Motor neuron (in vitro differentiated cells): Measurements from ENCODE around the gene CRAT. TPM values are rescaled to one million over a fixed set of nuclear protein-coding genes. Genes with fewer than 3 reads are reported as not detected.

Source experiments
- ATAC-seq, 8 experiments: fragments of 200-7000 bp; cut with Tn5 transposase; replicated peaks in 6 of 8; 2 replicates each; pipeline ENCODE4 v1.8.0; 2021; ENCODE audit warnings: mild to moderate bottlenecking in 8 of 8, moderate library complexity in 8 of 8
- H3K27ac ChIP-seq, 2 donors: fragments of 250-450 bp; sonication (Bioruptor Pico); 2 replicates each; pipeline ENCODE4 v1.9.0; 2021; ENCODE audit warnings: antibody characterized with exemption in 2 of 2, mild to moderate bottlenecking in 2 of 2, moderate library complexity in 1 of 2
- H3K4me1 ChIP-seq, 2 donors: fragments of 250-450 bp; sonication (Bioruptor Pico); replicated peaks in 1 of 2; 2 replicates each; pipeline ENCODE4 v1.6.1; 2021; ENCODE audit warnings: antibody characterized with exemption in 2 of 2, mild to moderate bottlenecking in 2 of 2, moderate library complexity in 1 of 2
- H3K4me3 ChIP-seq, 5 donors: fragments of 250-450 bp; sonication (Bioruptor Pico); 2 replicates each; pipeline ENCODE4 v1.9.0; 2021; ENCODE audit warnings: antibody characterized with exemption in 5 of 5, mild to moderate bottlenecking in 5 of 5, moderate library complexity in 4 of 5
- WGBS, 10 experiments: fragments of 450-650 bp; shearing (Covaris generic); methylation state at CpG; one replicate each; pipeline ENCODE4 v1.0.0; 2022; 5-methylcytosine and 5-hydroxymethylcytosine counted together
- in situ Hi-C, 9 experiments: fragments of 400-800 bp; cut with MboI; loops; one replicate each; pipeline ENCODE4 v1.15.0; 2021; ENCODE audit warnings: low sequenced_read_pairs in 9 of 9, low pct_unique_long_range_greater_than_20kb in 2 of 9; ENCODE audit not compliant: unreplicated experiment in 9 of 9
- total RNA-seq, 8 experiments: library from RNA; unstranded; fragments of 300-600 nt; gene quantifications; 2 replicates each; pipeline versions ENCODE4 v1.2.3 to v1.2.4, GENCODE V29; 2022

The CRAT gene
- total RNA-seq, 8 experiments from 2014 or later = 16.1 to 34.5 (median 19.5) TPM

- no peak overlapping the region for H3K4me3 ChIP-seq
- in situ Hi-C loops = loop anchor here in 8 of 9 experiments (10.0 to 25.0 kb wide), 4 partner anchors 344 to 644 kb away; partner anchors contain the start of gene C9orf50 (in 5 of the 8)
- peak overlapping the region; percentile 99 to 100 for H3K27ac ChIP-seq
- WGBS, 10 experiments = 0 to 70% (median 38%) methylated on average over 2 to 4 of the region's 14 CpGs; no CpG with 5 or more reads in 5 of the 10 experiments
- peak in 5 of 8 experiments; percentile 10 to 53 (median 12) for ATAC-seq
- H3K4me1 ChIP-seq = peaks cover 72 to 76% of the 10 kb centered on the region in 2 donors
Measured at GRCh38 chr9:129143031-129143927, 32.7 kb upstream of the CRAT start.

- Histone ChIP-seq H3K4me1 (peaks cover 67 to 70% of the 10 kb centered on the region in 2 donors), H3K27ac (peak overlapping the region; percentile 99 to 100), H3K4me3 (no peak overlapping the region)
- 70 to 86% (median 73%) methylated on average over 2 to 4 of the region's 15 CpGs; no CpG with 5 or more reads in 6 of the 10 experiments for WGBS, 10 experiments
- in situ Hi-C loops = loop anchor here in 8 of 9 experiments (10.0 to 25.0 kb wide), 4 partner anchors 345 to 645 kb away; partner anchors contain the start of gene C9orf50 (in 5 of the 8)
- ATAC-seq = no peak
Measured at GRCh38 chr9:129142138-129142935, 31.7 kb upstream of the CRAT start.

- peak in 2 of 8 experiments; percentile 0 to 1 for ATAC-seq
- peak overlapping the region; percentile 99 to 100 for H3K27ac ChIP-seq
- WGBS, 10 experiments = 0 to 63% (median 15%) methylated on average over 1 to 7 of the region's 13 CpGs; no CpG with 5 or more reads in 2 of the 10 experiments
- H3K4me1 ChIP-seq = peaks cover 63 to 64% of the 10 kb centered on the region in 2 donors
- in situ Hi-C loops = loop anchor here in 8 of 9 experiments (10.0 to 25.0 kb wide), 4 partner anchors 346 to 646 kb away; partner anchors contain the start of gene C9orf50 (in 5 of the 8)
- peak overlapping the region in 1 of 5 donors; percentile 17 for H3K4me3 ChIP-seq
Measured at GRCh38 chr9:129141066-129142041, 30.8 kb upstream of the CRAT start.

- 0 to 43% methylated on average over 1 of the region's 8 CpGs; no CpG with 5 or more reads in 8 of the 10 experiments for WGBS, 10 experiments
- ATAC-seq = peak; percentile 5 to 54 (median 47)
- Histone ChIP-seq H3K27ac (peak overlapping the region; percentile 99 to 100), H3K4me1 (peaks cover 55 to 57% of the 10 kb centered on the region in 2 donors), H3K4me3 (peak overlapping the region in 3 of 5 donors; percentile 6 to 17 (median 8))
- in situ Hi-C loops = loop anchor here in 8 of 9 experiments (10.0 to 25.0 kb wide), 4 partner anchors 347 to 647 kb away; partner anchors contain the start of gene C9orf50 (in 5 of the 8)
Measured at GRCh38 chr9:129140397-129141065, 29.9 kb upstream of the CRAT start.

- peak; percentile 58 to 79 (median 72) for ATAC-seq
- 0 to 2% (median 0%) methylated on average over 1 to 11 of the region's 11 CpGs; no CpG with 5 or more reads in 2 of the 10 experiments for whole genome bisulfite sequencing, 10 experiments
- in situ Hi-C loops = loop anchor here (10.0 to 25.0 kb wide), 6 partner anchors 347 to 647 kb away; partner anchors contain the start of gene C9orf50 (in 5 of the 9)
- peak overlapping the region; percentile 99 to 100 for H3K27ac ChIP-seq
- H3K4me1 ChIP-seq = peaks cover 50 to 53% of the 10 kb centered on the region in 2 donors
- H3K4me3 ChIP-seq = peak overlapping the region in 3 of 5 donors; percentile 6 to 17 (median 9)
Measured at GRCh38 chr9:129139993-129140396, 29.4 kb upstream of the CRAT start.

GRCh38 chr9:129139233-129139992 is 28.8 kb upstream of the CRAT start:
- WGBS, 10 experiments = 0 to 10% (median 0%) methylated on average over 2 to 7 of the region's 13 CpGs; no CpG with 5 or more reads in 5 of the 10 experiments
- Histone ChIP-seq H3K27ac (peak overlapping the region; percentile 99 to 100), H3K4me1 (peaks cover 47 to 53% of the 10 kb centered on the region in 2 donors), H3K4me3 (peak overlapping the region in 2 of 5 donors; percentile 9)
- ATAC-seq = peak; percentile 26 to 53 (median 40)
- in situ Hi-C loops = loop anchor here (10.0 to 25.0 kb wide), 5 partner anchors 348 to 648 kb away; partner anchors contain the start of gene C9orf50 (in 5 of the 9)

GRCh38 chr9:129138476-129139232 is 28.1 kb upstream of the CRAT start:
- no peak overlapping the region for H3K4me3 ChIP-seq
- peaks cover 47 to 51% of the 10 kb centered on the region in 2 donors for H3K4me1 ChIP-seq
- peak in 3 of 8 experiments; percentile 5 to 10 (median 10) for ATAC-seq
- 27 to 100% (median 47%) methylated on average over 1 to 13 of the region's 21 CpGs; no CpG with 5 or more reads in 2 of the 10 experiments for WGBS, 10 experiments
- in situ Hi-C loops = loop anchor here (10.0 to 25.0 kb wide), 5 partner anchors 349 to 649 kb away; partner anchors contain the start of gene C9orf50 (in 5 of the 9)
- no peak overlapping the region for H3K27ac ChIP-seq

GRCh38 chr9:129138144-129138462 is 27.5 kb upstream of the CRAT start:
- 27 to 83% (median 65%) methylated on average over 1 to 3 of the region's 9 CpGs; no CpG with 5 or more reads in 6 of the 10 experiments for WGBS, 10 experiments

GRCh38 chr9:129137292-129138143 is 26.9 kb upstream of the CRAT start:
- no peak overlapping the region for H3K27ac ChIP-seq
- no peak for ATAC-seq
- 80 to 100% (median 98%) methylated on average over 1 to 5 of the region's 19 CpGs; no CpG with 5 or more reads in 4 of the 10 experiments for WGBS, 10 experiments
- in situ Hi-C loops = loop anchor here (10.0 to 25.0 kb wide), 5 partner anchors 350 to 650 kb away; partner anchors contain the start of gene C9orf50 (in 5 of the 9)
- H3K4me1 ChIP-seq = peaks cover 35 to 40% of the 10 kb centered on the region in 2 donors
- H3K4me3 ChIP-seq = no peak overlapping the region

More at GRCh38 chr9:129138144-129138462, 27.5 kb upstream of the CRAT start:
- peaks cover 41 to 46% of the 10 kb centered on the region in 2 donors for H3K4me1 ChIP-seq
- H3K27ac ChIP-seq = no peak overlapping the region
- no peak overlapping the region for H3K4me3 ChIP-seq
- in situ Hi-C loops = loop anchor here (10.0 to 25.0 kb wide), 5 partner anchors 349 to 649 kb away; partner anchors contain the start of gene C9orf50 (in 5 of the 9)
- no peak for ATAC-seq
